GM06990 (cell line): ENCODE results near the gene LPCAT2.

Experiments
- DNase-seq: peaks from one replicate; pipeline ENCODE4 v3.0.0-alpha.2; 2011; ENCODE audit not compliant: insufficient read length; ENCODE audit errors: extremely low read depth
- H3K27me3 ChIP-seq: replicated peaks from 2 replicates; pipeline ENCODE4 v1.6.0; 2011; ENCODE audit warnings: low read length; ENCODE audit not compliant: control insufficient read depth, insufficient read depth
- H3K36me3 ChIP-seq: 2 replicates; pipeline ENCODE4 v1.5.1; 2011; ENCODE audit warnings: low read length; ENCODE audit not compliant: control insufficient read depth, insufficient read depth
- H3K4me3 ChIP-seq: replicated peaks from 2 replicates; pipeline ENCODE4 v1.5.1; 2011; ENCODE audit warnings: low read depth, mild to moderate bottlenecking, control low read depth, low read length
- CTCF ChIP-seq: IDR thresholded peaks from 2 replicates; pipeline ENCODE4 v1.5.1; 2011; ENCODE audit warnings: low read length, control low read depth, mild to moderate bottlenecking, inconsistent platforms; ENCODE audit not compliant: insufficient read depth, poor library complexity, severe bottlenecking

The LPCAT2 gene

GRCh38 chr16:55621771-55622170 lies 112.9 kb downstream of the LPCAT2 start:
- no peak for TF ChIP-seq CTCF
- no peaks in the 10 kb centered on the region for H3K27me3 ChIP-seq
- no peak for DNase-seq

GRCh38 chr16:55622272-55622671 lies 113.4 kb downstream of the LPCAT2 start:
- Histone ChIP-seq H3K27me3 (no peaks in the 10 kb centered on the region), H3K36me3 (no peaks in the 10 kb centered on the region), H3K4me3 (no peak overlapping the region)
- TF ChIP-seq CTCF, result no peak
- DNase-seq, result no peak

More at GRCh38 chr16:55621771-55622170, 112.9 kb downstream of the LPCAT2 start:
- Histone ChIP-seq H3K4me3 (no peak overlapping the region), H3K36me3 (no peaks in the 10 kb centered on the region)

DNA sequence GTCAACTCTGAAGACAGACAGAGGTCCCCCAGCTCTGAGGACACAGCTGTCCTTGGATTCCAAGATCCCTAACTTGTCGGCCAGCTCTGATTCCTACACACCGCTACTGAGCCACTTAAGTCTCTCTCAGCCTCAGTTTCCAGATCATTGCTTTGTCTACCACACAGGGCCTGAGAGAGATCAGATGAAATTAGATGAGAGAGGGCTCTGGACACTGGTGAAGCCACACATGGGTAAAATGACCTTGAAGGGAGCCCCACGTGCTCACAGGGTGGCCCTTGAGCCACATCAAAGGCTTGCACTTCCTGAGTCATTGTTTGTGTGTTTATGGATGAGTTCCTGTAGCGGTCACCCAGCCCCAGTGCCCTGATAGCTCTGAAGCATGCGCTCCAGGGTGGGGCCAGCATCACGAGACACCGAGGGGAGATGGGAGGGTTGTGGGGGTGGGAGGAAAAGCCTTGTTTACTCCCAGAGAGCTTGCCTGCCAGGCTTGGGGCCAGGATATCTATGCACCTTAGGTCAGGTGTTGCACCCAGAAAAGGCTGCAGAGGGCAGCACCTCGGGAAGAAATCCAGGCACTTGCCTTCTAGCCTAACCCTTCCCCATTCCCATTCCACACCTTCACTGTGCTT lies 114.2 kb downstream of the LPCAT2 start:
- H3K27me3 ChIP-seq, result no peaks in the 10 kb centered on the region

GRCh38 chr16:55623640-55624039 lies 114.8 kb downstream of the LPCAT2 start:
- H3K4me3 ChIP-seq, result no peak overlapping the region
- no peaks in the 10 kb centered on the region for H3K27me3 ChIP-seq
- no peaks in the 10 kb centered on the region for H3K36me3 ChIP-seq
- TF ChIP-seq CTCF, result no peak
- no peak for DNase-seq

More for the DNA sequence above, 114.2 kb downstream of the LPCAT2 start:
- no peaks in the 10 kb centered on the region for H3K36me3 ChIP-seq
- DNase-seq, result no peak
- peak; percentile 29 for TF ChIP-seq CTCF
- no peak overlapping the region for H3K4me3 ChIP-seq

DNA sequence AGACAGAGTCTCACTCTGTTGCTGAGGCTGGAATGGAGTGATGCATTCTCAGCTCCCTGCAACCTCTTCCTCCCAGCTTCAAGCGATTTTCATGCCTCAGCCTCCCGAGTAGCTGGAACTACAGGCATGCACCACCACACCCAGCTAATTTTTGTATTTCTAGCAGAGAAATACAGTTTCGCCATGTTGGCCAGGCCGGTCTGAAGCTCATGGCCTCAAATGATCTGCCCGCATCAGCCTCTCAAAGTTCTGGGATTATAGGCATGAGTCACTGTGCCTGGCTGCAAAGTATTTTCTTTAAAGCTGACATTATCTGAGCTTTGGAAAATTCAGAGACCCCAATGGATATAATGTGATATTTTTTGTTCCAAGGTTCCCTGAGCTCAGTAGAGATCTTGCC lies 115.8 kb downstream of the LPCAT2 start:
- no peak for TF ChIP-seq CTCF
- DNase-seq, result no peak
- no peak overlapping the region for H3K4me3 ChIP-seq
- H3K36me3 ChIP-seq, result no peaks in the 10 kb centered on the region
- no peaks in the 10 kb centered on the region for H3K27me3 ChIP-seq

- TF ChIP-seq CTCF, result no peak
- H3K27me3 ChIP-seq, result no peaks in the 10 kb centered on the region
- H3K36me3 ChIP-seq, result no peaks in the 10 kb centered on the region
- H3K4me3 ChIP-seq, result no peak overlapping the region
- no peak for DNase-seq
Observed at GRCh38 chr16:55625843-55626242, 117.0 kb downstream of the LPCAT2 start.
